Nephron (organoid): ENCODE data around the gene FAM114A2.
"Not testable (repeated sequence)": the region's sequence is repeated elsewhere in the genome, so short reads cannot be mapped to it uniquely, and the experiment has no call there.

Experiments used
- H3K27ac Mint-ChIP-seq, 3 experiments: 2 replicates each; pipeline ENCODE4 v1.8.0; 2020; ENCODE audit warnings: mixed read lengths in 3 of 3, mild to moderate bottlenecking in 2 of 3, moderate library complexity in 1 of 3
- H3K27me3 Mint-ChIP-seq: 2 replicates; pipeline ENCODE4 v1.8.0; 2021; ENCODE audit warnings: low read depth, mild to moderate bottlenecking, moderate library complexity, mixed read lengths
- H3K36me3 Mint-ChIP-seq: 2 replicates; pipeline ENCODE4 v1.8.0; 2020; ENCODE audit warnings: low read depth, mixed read lengths
- H3K4me1 Mint-ChIP-seq: 2 replicates; pipeline ENCODE4 v1.8.0; 2020; ENCODE audit warnings: mixed read lengths
- H3K4me3 Mint-ChIP-seq, 3 experiments: 2 replicates each; pipeline ENCODE4 v1.8.0; 2020; ENCODE audit warnings: mild to moderate bottlenecking in 3 of 3, mixed read lengths in 3 of 3, moderate library complexity in 2 of 3
- H3K9me3 Mint-ChIP-seq: 2 replicates; pipeline ENCODE4 v1.8.0; 2020; ENCODE audit warnings: mixed read lengths
- TF ChIP-seq, protein P1 (sequence below), 3 experiments: fragments of 200-600 bp; sonication (generic); IDR thresholded peaks; one replicate each; pipeline ENCODE4 v1.5.0; 2021; ENCODE audit warnings: antibody characterized with exemption in 3 of 3; ENCODE audit not compliant: unreplicated experiment in 3 of 3

The FAM114A2 gene

DNA sequence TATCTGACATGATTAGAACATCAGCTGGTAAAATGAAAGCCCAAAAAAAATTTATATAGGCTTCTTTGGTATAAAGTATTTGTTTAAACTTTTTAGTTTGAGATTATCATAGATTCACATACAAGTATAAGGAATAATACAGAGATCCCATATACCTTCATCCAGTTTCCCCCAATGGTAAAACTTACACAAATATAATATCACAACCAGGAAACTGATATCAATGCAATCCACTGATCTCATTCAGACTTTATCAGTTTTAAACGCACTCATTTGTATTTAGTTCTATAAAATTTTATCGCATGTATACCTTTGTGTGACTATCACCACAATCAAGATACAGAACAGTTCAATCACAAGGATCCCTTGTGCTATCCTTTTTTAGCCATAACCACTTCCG, 3.8 kb downstream of the FAM114A2 start:
- TF ChIP-seq, protein P1, sequence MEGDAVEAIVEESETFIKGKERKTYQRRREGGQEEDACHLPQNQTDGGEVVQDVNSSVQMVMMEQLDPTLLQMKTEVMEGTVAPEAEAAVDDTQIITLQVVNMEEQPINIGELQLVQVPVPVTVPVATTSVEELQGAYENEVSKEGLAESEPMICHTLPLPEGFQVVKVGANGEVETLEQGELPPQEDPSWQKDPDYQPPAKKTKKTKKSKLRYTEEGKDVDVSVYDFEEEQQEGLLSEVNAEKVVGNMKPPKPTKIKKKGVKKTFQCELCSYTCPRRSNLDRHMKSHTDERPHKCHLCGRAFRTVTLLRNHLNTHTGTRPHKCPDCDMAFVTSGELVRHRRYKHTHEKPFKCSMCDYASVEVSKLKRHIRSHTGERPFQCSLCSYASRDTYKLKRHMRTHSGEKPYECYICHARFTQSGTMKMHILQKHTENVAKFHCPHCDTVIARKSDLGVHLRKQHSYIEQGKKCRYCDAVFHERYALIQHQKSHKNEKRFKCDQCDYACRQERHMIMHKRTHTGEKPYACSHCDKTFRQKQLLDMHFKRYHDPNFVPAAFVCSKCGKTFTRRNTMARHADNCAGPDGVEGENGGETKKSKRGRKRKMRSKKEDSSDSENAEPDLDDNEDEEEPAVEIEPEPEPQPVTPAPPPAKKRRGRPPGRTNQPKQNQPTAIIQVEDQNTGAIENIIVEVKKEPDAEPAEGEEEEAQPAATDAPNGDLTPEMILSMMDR (IDR thresholded peaks at IDR 0.05; ENCODE audit: unreplicated experiment in 3 of 3), result no peak
- Mint-ChIP-seq H3K36me3 (peaks cover 22% of the 10 kb centered on the region), H3K27ac (no peak overlapping the region), H3K9me3 (no peaks in the 10 kb centered on the region), H3K4me1 (peaks cover 24% of the 10 kb centered on the region), H3K27me3 (no peaks in the 10 kb centered on the region), H3K4me3 (no peak overlapping the region)

GRCh38 chr5:154031937-154032489, 6.7 kb downstream of the FAM114A2 start:
- H3K4me3 Mint-ChIP-seq, result no peak overlapping the region

DNA sequence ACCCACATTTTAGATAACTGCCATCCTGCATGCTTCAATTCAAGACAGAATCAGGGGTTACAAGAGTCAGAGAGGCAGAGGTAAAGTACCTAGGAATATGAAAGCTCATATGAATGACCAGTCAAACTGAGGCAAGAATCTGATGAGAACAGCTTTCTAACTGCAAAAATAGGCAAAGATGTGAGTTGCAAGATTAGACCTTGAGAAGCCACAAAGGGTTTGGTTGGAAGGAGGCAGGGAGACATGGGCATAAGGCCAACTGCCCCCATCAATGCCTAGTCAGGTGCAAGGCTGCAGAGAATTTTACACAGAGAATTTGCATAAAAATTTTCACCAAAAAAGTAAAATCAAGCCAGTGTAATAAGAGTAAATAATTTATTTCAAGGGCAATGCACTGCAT, 12.8 kb downstream of the FAM114A2 start:
- TF ChIP-seq, protein P1 (IDR thresholded peaks at IDR 0.05; ENCODE audit: unreplicated experiment in 3 of 3), result no peak
- Mint-ChIP-seq H3K27ac (no peak overlapping the region), H3K4me3 (no peak overlapping the region), H3K36me3 (peaks cover 55% of the 10 kb centered on the region), H3K27me3 (no peaks in the 10 kb centered on the region), H3K4me1 (no peaks in the 10 kb centered on the region), H3K9me3 (peaks cover 10% of the 10 kb centered on the region)

More at GRCh38 chr5:154031937-154032489, 6.7 kb downstream of the FAM114A2 start:
- Mint-ChIP-seq H3K4me1 (peaks cover 3% of the 10 kb centered on the region), H3K27me3 (no peaks in the 10 kb centered on the region), H3K36me3 (peaks cover 38% of the 10 kb centered on the region), H3K9me3 (no peaks in the 10 kb centered on the region), H3K27ac (no peak overlapping the region)
- TF ChIP-seq, protein P1 (IDR thresholded peaks at IDR 0.05; ENCODE audit: unreplicated experiment in 3 of 3), result no peak

DNA sequence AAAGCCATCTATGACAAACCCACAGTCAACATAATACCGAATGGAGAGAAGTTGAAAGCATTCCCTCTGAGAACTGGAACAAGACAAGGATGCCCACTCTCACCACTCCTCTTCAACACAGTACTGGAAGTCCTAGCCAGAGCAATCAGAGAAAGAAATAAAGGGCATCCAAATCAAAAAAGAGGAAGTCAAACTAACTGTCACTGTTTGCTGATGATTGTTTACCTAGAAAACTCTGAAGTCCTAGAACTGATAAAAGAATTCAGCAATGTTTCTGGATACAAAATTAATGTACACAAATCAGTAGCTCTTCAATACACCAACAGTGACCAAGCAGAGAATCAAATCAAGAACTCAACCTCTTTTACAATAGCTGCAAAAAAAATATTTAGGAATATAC, 19.8 kb downstream of the FAM114A2 start:
- not testable (repeated sequence) for H3K27ac Mint-ChIP-seq, H3K4me3 Mint-ChIP-seq, H3K4me1 Mint-ChIP-seq, H3K27me3 Mint-ChIP-seq
- peaks cover 56% of the 10 kb centered on the region for H3K9me3 Mint-ChIP-seq
- H3K36me3 Mint-ChIP-seq, result peaks cover 93% of the 10 kb centered on the region

- Mint-ChIP-seq H3K4me1 (no peaks in the 10 kb centered on the region), H3K27ac (no peak overlapping the region), H3K9me3 (peaks cover 38% of the 10 kb centered on the region), H3K27me3 (no peaks in the 10 kb centered on the region), H3K36me3 (peaks cover 73% of the 10 kb centered on the region), H3K4me3 (no peak overlapping the region)
- TF ChIP-seq, protein P1 (IDR thresholded peaks at IDR 0.05; ENCODE audit: unreplicated experiment in 3 of 3), result no peak
Observed at GRCh38 chr5:154015071-154015693, 23.5 kb downstream of the FAM114A2 start.

DNA sequence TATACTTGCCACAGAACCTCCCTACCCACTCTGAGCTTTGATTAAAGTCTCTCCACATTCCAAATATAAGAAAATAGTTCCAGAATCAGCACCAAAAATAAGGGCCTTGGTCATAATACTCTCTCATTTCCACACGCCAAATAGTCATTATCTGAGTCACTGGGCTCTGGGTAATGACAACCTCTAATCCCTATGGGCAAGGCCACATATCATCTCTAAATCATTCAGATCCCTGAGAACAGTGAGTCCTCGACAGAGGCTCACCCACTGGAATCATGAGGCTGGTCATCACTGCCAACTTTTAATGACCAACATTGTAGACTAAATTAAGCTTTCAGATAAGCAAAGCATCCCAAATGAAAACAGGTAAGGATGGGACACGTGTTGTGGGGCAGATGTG, 28.1 kb downstream of the FAM114A2 start:
- no peaks in the 10 kb centered on the region for H3K4me1 Mint-ChIP-seq
- TF ChIP-seq, protein P1 (IDR thresholded peaks at IDR 0.05; ENCODE audit: unreplicated experiment in 3 of 3), result no peak
- H3K27me3 Mint-ChIP-seq, result no peaks in the 10 kb centered on the region
- H3K36me3 Mint-ChIP-seq, result peaks cover 37% of the 10 kb centered on the region
- no peak overlapping the region for H3K4me3 Mint-ChIP-seq
- H3K9me3 Mint-ChIP-seq, result peaks cover 5% of the 10 kb centered on the region
- no peak overlapping the region for H3K27ac Mint-ChIP-seq
